Stimulated activated CD8-positive, alpha-beta memory T cell treated with anti-CD3 and anti-CD28 coated beads, Interleukin-7, amount 100 ng/mL, for 1 hour (primary cell): Measurements from ENCODE around the gene RORB.

ENCODE experiments used
- DNase-seq, 2 donors: peaks; one replicate each; pipeline ENCODE4 v3.0.0-alpha.2; 2020; ENCODE audit warnings: low read depth in 2 of 2

Gene RORB

GRCh38 chr9:74719306-74719705 lies 222.2 kb downstream of the RORB start:
- no peak for DNase-seq

GRCh38 chr9:74721696-74722660 lies 224.8 kb downstream of the RORB start:
- DNase-seq = no peak

- no peak for DNase-seq
Observed at GRCh38 chr9:74724317-74724716, 227.2 kb downstream of the RORB start.

GRCh38 chr9:74726581-74726980 lies 229.4 kb downstream of the RORB start:
- no peak for DNase-seq

GRCh38 chr9:74728176-74728575 lies 231.0 kb downstream of the RORB start:
- no peak for DNase-seq

GRCh38 chr9:74729136-74729695 lies 232.1 kb downstream of the RORB start:
- DNase-seq = no peak

GRCh38 chr9:74735761-74736160 lies 238.6 kb downstream of the RORB start:
- no peak for DNase-seq

GRCh38 chr9:74736646-74737045 lies 239.5 kb downstream of the RORB start:
- no peak for DNase-seq

- no peak for DNase-seq
Observed at GRCh38 chr9:74742191-74742790, 245.2 kb downstream of the RORB start.
